NCI-H524 treated with DMSO at 0.1 percent for 48 hours (cell line): ENCODE measurements around the gene ALDH3A1.

Experiments
- DNase-seq: peaks from one replicate; lab custom pipeline; 2025; lab: John Stamatoyannopoulos, UW

The ALDH3A1 gene

GRCh38 chr17:19718613-19719354 is 29.3 kb downstream of the ALDH3A1 start:
- DNase-seq = no peak

GRCh38 chr17:19718041-19718612 is 30.0 kb downstream of the ALDH3A1 start:
- no peak for DNase-seq

- no peak for DNase-seq
Measured at GRCh38 chr17:19717411-19717908, 30.6 kb downstream of the ALDH3A1 start.

- no peak for DNase-seq
Measured at GRCh38 chr17:19717031-19717360, 31.1 kb downstream of the ALDH3A1 start.

- DNase-seq = no peak
Measured at GRCh38 chr17:19716108-19717030, 31.7 kb downstream of the ALDH3A1 start, which contains the start of gene SLC47A2. Gene SLC47A2 (minus strand): TSS chr17:19716584. CDS start chr17:19716555, 29 bp downstream.

- DNase-seq = no peak
Measured at GRCh38 chr17:19714542-19715411, 33.3 kb downstream of the ALDH3A1 start.

- DNase-seq = no peak
Measured at GRCh38 chr17:19713901-19714361, 34.2 kb downstream of the ALDH3A1 start.

- no peak for DNase-seq
Measured at GRCh38 chr17:19713462-19713861, 34.6 kb downstream of the ALDH3A1 start.

- no peak for DNase-seq
Measured at GRCh38 chr17:19712436-19713004, 35.6 kb downstream of the ALDH3A1 start.

- DNase-seq = no peak
Measured at GRCh38 chr17:19709841-19710240, 38.3 kb downstream of the ALDH3A1 start.

- no peak for DNase-seq
Measured at GRCh38 chr17:19708431-19709175, 39.5 kb downstream of the ALDH3A1 start.

GRCh38 chr17:19707728-19708221 is 40.3 kb downstream of the ALDH3A1 start:
- DNase-seq = no peak

- DNase-seq = peak; percentile 98
Measured at GRCh38 chr17:19706791-19707727, 41.0 kb downstream of the ALDH3A1 start.

- DNase-seq = no peak
Measured at GRCh38 chr17:19705771-19706770, 42.0 kb downstream of the ALDH3A1 start.

- no peak for DNase-seq
Measured at GRCh38 chr17:19705201-19705600, 42.9 kb downstream of the ALDH3A1 start.

GRCh38 chr17:19703828-19704613 is 44.1 kb downstream of the ALDH3A1 start:
- DNase-seq = no peak
